ENCODE measurements around the gene LIN7B.

DNA sequence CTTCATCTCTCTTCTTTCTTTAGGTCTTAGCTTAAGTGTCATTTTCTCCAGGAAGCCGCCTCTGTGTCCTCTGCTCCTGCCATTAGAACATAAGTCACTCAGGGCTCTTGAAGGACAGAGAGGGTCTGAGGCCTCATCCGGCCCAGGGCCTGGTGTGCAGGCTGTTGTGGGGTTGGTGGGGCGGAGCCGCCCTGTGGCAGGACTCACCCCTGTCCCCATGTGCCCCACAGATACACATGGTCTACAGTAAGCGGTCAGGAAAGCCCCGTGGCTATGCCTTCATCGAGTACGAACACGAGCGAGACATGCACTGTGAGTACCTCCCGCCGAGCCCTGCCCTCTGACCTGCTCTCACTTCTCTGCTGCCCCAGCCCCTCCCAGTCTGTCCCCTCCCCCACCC lies 13.0 kb upstream of the LIN7B start:
- TF ChIP-seq, protein P1, sequence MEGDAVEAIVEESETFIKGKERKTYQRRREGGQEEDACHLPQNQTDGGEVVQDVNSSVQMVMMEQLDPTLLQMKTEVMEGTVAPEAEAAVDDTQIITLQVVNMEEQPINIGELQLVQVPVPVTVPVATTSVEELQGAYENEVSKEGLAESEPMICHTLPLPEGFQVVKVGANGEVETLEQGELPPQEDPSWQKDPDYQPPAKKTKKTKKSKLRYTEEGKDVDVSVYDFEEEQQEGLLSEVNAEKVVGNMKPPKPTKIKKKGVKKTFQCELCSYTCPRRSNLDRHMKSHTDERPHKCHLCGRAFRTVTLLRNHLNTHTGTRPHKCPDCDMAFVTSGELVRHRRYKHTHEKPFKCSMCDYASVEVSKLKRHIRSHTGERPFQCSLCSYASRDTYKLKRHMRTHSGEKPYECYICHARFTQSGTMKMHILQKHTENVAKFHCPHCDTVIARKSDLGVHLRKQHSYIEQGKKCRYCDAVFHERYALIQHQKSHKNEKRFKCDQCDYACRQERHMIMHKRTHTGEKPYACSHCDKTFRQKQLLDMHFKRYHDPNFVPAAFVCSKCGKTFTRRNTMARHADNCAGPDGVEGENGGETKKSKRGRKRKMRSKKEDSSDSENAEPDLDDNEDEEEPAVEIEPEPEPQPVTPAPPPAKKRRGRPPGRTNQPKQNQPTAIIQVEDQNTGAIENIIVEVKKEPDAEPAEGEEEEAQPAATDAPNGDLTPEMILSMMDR (conservative IDR thresholded peaks at IDR 0.05; ENCODE audit: low read length), result no peak
- TF ChIP-seq EZH2phosphoT487 (IDR thresholded peaks at IDR 0.05; ENCODE audit: borderline replicate concordance, low read depth, low read length), result no peak
